OCI-LY7 (cell line): ENCODE results near the gene LCP1. TPM values are rescaled to one million over a fixed set of nuclear protein-coding genes. Genes with fewer than 3 reads are reported as not detected.
A peak's percentile ranks its signal among the peaks of the same experiment; 100 is the strongest.

Source experiments
- BruUV-seq: library from RNA; stranded (reverse); fragments of 400-500 nt; replicated peaks from 2 replicates; lab custom pipeline; 2021; lab: Mats Ljungman, UMichigan
- CTCF ChIA-PET: fragments of 300-600 bp; sonication (Branson Sonifier 250); formaldehyde crosslinking; loops from one replicate; lab custom pipeline; 2022; ENCODE audit warnings: antibody characterized with exemption; ENCODE audit not compliant: unreplicated experiment; lab: Charles Lee
- POLR2A ChIA-PET: fragments of 300-600 bp; sonication (Branson Sonifier 250); formaldehyde crosslinking; loops from one replicate; lab custom pipeline; 2022; ENCODE audit warnings: antibody characterized with exemption; lab: Charles Lee
- DNase-seq: peaks from one replicate; pipeline ENCODE4 v3.0.0-alpha.2; 2015; ENCODE audit warnings: low spot score
- H2AFZ ChIP-seq: fragments of 200-600 bp; sonication (generic), shearing (Covaris generic); 2 replicates; pipeline ENCODE4 v1.6.1; 2014; ENCODE audit warnings: mild to moderate bottlenecking, antibody characterized with exemption, low read length, moderate library complexity
- H3K27ac ChIP-seq: fragments of 200-600 bp; sonication (generic); 2 replicates; pipeline ENCODE4 v1.5.1; 2014; ENCODE audit warnings: mixed run types, low read depth, mild to moderate bottlenecking, moderate library complexity, low read length, inconsistent platforms; ENCODE audit not compliant: poor library complexity, severe bottlenecking
- H3K36me3 ChIP-seq: fragments of 200-600 bp; sonication (generic); 2 replicates; pipeline ENCODE4 v1.6.1; 2014; ENCODE audit warnings: mild to moderate bottlenecking, antibody characterized with exemption, low read length, moderate library complexity, mixed read lengths; ENCODE audit not compliant: insufficient read depth
- H3K4me1 ChIP-seq: fragments of 200-600 bp; sonication (generic); 2 replicates; pipeline ENCODE4 v1.5.1; 2014; ENCODE audit warnings: mild to moderate bottlenecking, low read length; ENCODE audit not compliant: insufficient read depth, poor library complexity, severe bottlenecking
- H3K4me2 ChIP-seq: fragments of 200-600 bp; sonication (generic); 2 replicates; pipeline ENCODE4 v1.6.1; 2014; ENCODE audit warnings: mild to moderate bottlenecking, low read length
- H3K4me3 ChIP-seq: fragments of 200-600 bp; sonication (generic); 2 replicates; pipeline ENCODE4 v1.5.1; 2014; ENCODE audit warnings: mild to moderate bottlenecking, low read depth, low read length; ENCODE audit not compliant: poor library complexity, severe bottlenecking
- H3K79me2 ChIP-seq: fragments of 200-600 bp; sonication (generic); 2 replicates; pipeline ENCODE4 v1.6.1; 2016; ENCODE audit warnings: low read depth, mild to moderate bottlenecking, low read length, moderate library complexity, mixed read lengths; ENCODE audit not compliant: insufficient read depth
- H3K9me2 ChIP-seq: fragments of 200-600 bp; sonication (generic); 2 replicates; pipeline ENCODE4 v1.6.1; 2016; ENCODE audit warnings: mild to moderate bottlenecking, low read length, mixed read lengths; ENCODE audit not compliant: insufficient read depth
- H3K9me3 ChIP-seq: fragments of 200-600 bp; sonication (generic); 2 replicates; pipeline ENCODE4 v1.6.1; 2014; ENCODE audit warnings: mild to moderate bottlenecking, mixed run types, low read length, mixed read lengths
- H4K20me1 ChIP-seq: fragments of 200-600 bp; sonication (generic); 2 replicates; pipeline ENCODE4 v1.6.1; 2014; ENCODE audit warnings: mild to moderate bottlenecking, antibody characterized with exemption, low read length, moderate library complexity, mixed read lengths; ENCODE audit not compliant: insufficient read depth
- CTCF ChIP-seq: fragments of 200-600 bp; sonication (generic); conservative IDR thresholded peaks from 2 replicates; pipeline ENCODE4 v1.5.1; 2014; ENCODE audit warnings: mild to moderate bottlenecking, antibody characterized with exemption, low read length, moderate library complexity, mixed read lengths
- EZH2phosphoT487 ChIP-seq: fragments of 200-600 bp; sonication (generic); IDR thresholded peaks from 2 replicates; pipeline ENCODE4 v1.6.1; 2018; ENCODE audit warnings: low read depth, borderline replicate concordance, mild to moderate bottlenecking, mixed run types, antibody characterized with exemption, low read length, moderate library complexity, mixed read lengths
- intact Hi-C: fragments of 100-400 bp; cut with micrococcal nuclease; formaldehyde crosslinking; loops from one replicate; pipeline ENCODE4 v1.10.0; 2022; ENCODE audit not compliant: unreplicated experiment
- total RNA-seq, 2 experiments: library from RNA; depleted of rRNA in 1 of 2; stranded (reverse); fragments of >200 nt in 1 of 2; shearing (Covaris generic) in 1 of 2; gene quantifications; 2 replicates each; pipeline ENCODE4 v1.2.3, GENCODE V29; 2014 to 2022

LCP1 gene
- total RNA-seq, 2 experiments from 2014 or later = 292 to 565 TPM

DNA sequence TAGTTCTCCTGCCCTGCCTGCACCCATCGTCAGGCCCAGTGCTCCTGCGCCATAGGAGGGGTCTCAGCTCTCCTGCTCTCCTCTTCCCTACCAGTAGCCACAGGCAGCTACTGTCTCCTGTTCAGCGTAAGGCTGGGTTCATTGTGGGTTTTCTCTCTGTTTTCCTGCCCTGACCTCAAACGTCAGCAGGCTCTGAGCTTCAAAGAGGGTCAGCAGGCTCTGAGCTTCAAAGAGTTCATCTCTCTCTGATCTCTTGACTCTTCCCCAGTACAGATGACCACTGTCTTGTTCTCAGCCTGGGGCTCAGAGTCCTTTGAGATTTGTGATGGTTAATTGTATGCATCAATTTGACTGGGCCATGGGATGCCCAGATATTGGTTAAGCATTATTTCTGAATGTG lies 72.5 kb downstream of the LCP1 start:
- H3K4me2 ChIP-seq = no peak overlapping the region
- no peaks in the 10 kb centered on the region for H3K9me2 ChIP-seq
- H3K4me1 ChIP-seq = peaks cover 6% of the 10 kb centered on the region
- no peak overlapping the region for H3K27ac ChIP-seq
- intact Hi-C loops = no loop called here
- no TSS peak for BruUV-seq
- no peak overlapping the region for H3K4me3 ChIP-seq
- no peaks in the 10 kb centered on the region for H3K36me3 ChIP-seq
- H2AFZ ChIP-seq = no peak overlapping the region
- no peak for TF ChIP-seq EZH2phosphoT487
- TF ChIP-seq CTCF = no peak
- DNase-seq = no peak
- H3K79me2 ChIP-seq = no peaks in the 10 kb centered on the region
- ChIA-PET POLR2A (no interaction called here), CTCF (no interaction called here)
- no peaks in the 10 kb centered on the region for H3K9me3 ChIP-seq
- no peaks in the 10 kb centered on the region for H4K20me1 ChIP-seq

DNA sequence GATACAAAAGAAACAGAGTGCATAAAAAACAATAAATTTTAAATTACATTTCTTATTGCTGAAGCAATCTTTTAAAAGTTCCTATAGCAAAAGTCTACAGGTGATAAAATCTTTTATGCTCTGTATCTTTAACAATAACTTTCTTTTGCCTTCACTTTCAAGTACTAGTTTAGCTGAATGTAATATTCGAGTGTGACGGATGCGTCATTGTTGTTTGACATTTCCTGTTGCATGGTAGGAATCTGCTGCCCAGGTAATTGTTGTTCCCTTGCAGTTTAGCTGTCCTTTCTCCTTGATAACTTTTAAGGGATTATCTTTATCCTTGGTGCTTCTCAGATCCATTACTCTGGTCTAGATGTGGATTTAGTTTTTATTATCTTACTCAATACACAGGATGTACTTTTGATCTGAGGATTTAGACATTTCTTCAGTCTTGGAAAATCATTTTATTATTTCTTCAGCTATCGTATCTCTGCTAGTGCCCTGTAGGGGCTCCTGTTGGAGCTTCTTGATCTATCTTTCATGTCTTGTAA lies 75.1 kb downstream of the LCP1 start:
- peak overlapping the region; percentile 38 for H3K4me2 ChIP-seq
- TF ChIP-seq CTCF = no peak
- no peak for TF ChIP-seq EZH2phosphoT487
- POLR2A ChIA-PET = interaction anchor here (0.6 kb wide), 2 partner anchors 111 to 430 kb away, joined by 3 read pairs; no protein-coding TSS in a partner anchor
- no peak overlapping the region for H3K27ac ChIP-seq
- intact Hi-C loops = no loop called here
- no peaks in the 10 kb centered on the region for H3K9me3 ChIP-seq
- H3K9me2 ChIP-seq = no peaks in the 10 kb centered on the region
- no peaks in the 10 kb centered on the region for H4K20me1 ChIP-seq
- BruUV-seq = no TSS peak
- no peaks in the 10 kb centered on the region for H3K79me2 ChIP-seq
- H2AFZ ChIP-seq = peak overlapping the region; percentile 56; the same call in 1 of the 2 replicates
- no peak overlapping the region for H3K4me3 ChIP-seq
- CTCF ChIA-PET = no interaction called here
- DNase-seq = peak; percentile 10
- peaks cover 10% of the 10 kb centered on the region for H3K4me1 ChIP-seq
- no peaks in the 10 kb centered on the region for H3K36me3 ChIP-seq

DNA sequence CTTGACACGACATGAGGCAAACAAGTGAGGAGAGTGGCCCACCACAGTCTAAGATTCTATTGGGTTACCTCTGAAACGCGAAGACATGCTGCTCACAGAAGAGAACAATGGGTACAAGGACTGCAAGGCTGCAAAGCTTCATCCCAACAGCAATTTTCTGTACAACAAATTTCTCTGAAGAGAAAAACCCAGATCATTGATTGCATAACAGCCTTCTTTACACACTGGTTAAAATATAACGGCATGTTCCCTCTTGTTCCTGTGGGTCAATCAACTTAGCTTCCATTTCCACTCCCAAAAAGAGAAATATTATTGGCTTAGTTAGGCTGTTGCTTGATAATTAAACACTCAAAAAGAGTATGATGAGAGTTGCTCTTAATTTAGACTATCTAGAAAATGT lies 77.1 kb downstream of the LCP1 start, which contains the start of gene CPB2:
Gene CPB2, minus strand, starts transcription at position 166 of the 400 bp plus-strand sequence. Its CDS starts 24 bp downstream, at position 142.
- Histone ChIP-seq H3K4me2 (no peak within 1 kb of the TSS), H4K20me1 (no peaks in the 10 kb centered on the region), H3K27ac (no peak within 1 kb of the TSS), H3K4me3 (no peak within 1 kb of the TSS), H3K9me3 (no peaks in the 10 kb centered on the region), H3K79me2 (no peaks in the 10 kb centered on the region), H3K9me2 (no peaks in the 10 kb centered on the region), H3K4me1 (peaks cover 16% of the 10 kb centered on the region), H2AFZ (no peak within 1 kb of the TSS), H3K36me3 (no peaks in the 10 kb centered on the region)
- TF ChIP-seq EZH2phosphoT487 = no peak
- no peak for TF ChIP-seq CTCF
- CTCF ChIA-PET = no interaction called here
- BruUV-seq = no TSS peak
- intact Hi-C loops = no loop called here
- DNase-seq = no peak
- POLR2A ChIA-PET = no interaction called here
